Right lobe of liver (tissue), 6 donors: ENCODE data around the gene SLX4IP. TPM values are rescaled to one million over a fixed set of nuclear protein-coding genes. Genes with fewer than 3 reads are reported as not detected.
A peak's percentile ranks its signal among the peaks of the same experiment; 100 is the strongest.

Experiments used
- ATAC-seq, 4 donors: fragments of 200-7000 bp; cut with Tn5 transposase; one replicate each; pipeline ENCODE4 v1.9.1; 2020; ENCODE audit warnings: mild to moderate bottlenecking in 4 of 4, moderate library complexity in 4 of 4
- DNase-seq, 3 donors: peaks; one replicate each; pipeline ENCODE4 v3.0.0-alpha.2; 2020
- H3K27ac ChIP-seq, 3 donors: fragments of 200-600 bp; one replicate each; pipeline ENCODE4 v1.8.0; 2022
- H3K27me3 ChIP-seq, 2 donors: fragments of 200-600 bp; one replicate each; pipeline ENCODE4 v1.8.0; 2022
- H3K36me3 ChIP-seq, 4 donors: fragments of 200-600 bp; sonication (generic) in 1 of 4; one replicate each; pipeline versions ENCODE4 v1.5.1 to v1.8.0; 2017 to 2022; ENCODE audit warnings: control low read depth in 1 of 4
- H3K4me1 ChIP-seq, 4 donors: fragments of 200-600 bp; sonication (generic) in 1 of 4; one replicate each; pipeline versions ENCODE4 v1.5.1 to v1.8.0; 2017 to 2022; ENCODE audit warnings: control low read depth in 1 of 4
- H3K4me3 ChIP-seq, 3 donors: fragments of 200-600 bp; one replicate each; pipeline ENCODE4 v1.8.0; 2022
- H3K9me3 ChIP-seq, 4 donors: fragments of 200-600 bp; sonication (generic) in 1 of 4; one replicate each; pipeline versions ENCODE4 v1.5.1 to v1.8.0; 2017 to 2022; ENCODE audit warnings: control low read depth in 1 of 4
- CTCF ChIP-seq, 4 donors: fragments of 200-600 bp in 3 of 4; fragments of 450-650 bp in 1 of 4; IDR thresholded peaks; one replicate each; pipeline versions ENCODE4 v1.5.1 to v1.8.0; 2016 to 2022; ENCODE audit warnings: antibody characterized with exemption in 4 of 4, mild to moderate bottlenecking in 2 of 4
- POLR2A ChIP-seq: fragments of 450-650 bp; IDR thresholded peaks from one replicate; pipeline ENCODE4 v1.6.1; 2017; ENCODE audit warnings: antibody characterized with exemption, mild to moderate bottlenecking
- WGBS: methylation state at CpG from one replicate; pipeline ENCODE4 v1.1.6; 2018; ENCODE audit warnings: low coverage, low lambda C conversion rate; ENCODE audit not compliant: insufficient coverage; ENCODE audit errors: missing lambda C conversion rate; 5-methylcytosine and 5-hydroxymethylcytosine counted together
- intact Hi-C, 2 donors: fragments of 100-400 bp; cut with DNase I; formaldehyde crosslinking; loops; one replicate each; pipeline versions ENCODE4 v1.11.2 to v1.14.1; 2022
- total RNA-seq, 6 experiments: library from RNA; depleted of rRNA in 2 of 6; stranded (reverse); fragments of >200 nt in 2 of 6; fragmentation: NEBNext Ultra II Directional in 3 of 6; extraction: Animal tissue kit (Norgen Biotek cat#: 25700) in 3 of 6; gene quantifications; one replicate each; pipeline versions ENCODE4 v1.1.0 to v1.2.4, GENCODE V29; 2016 to 2023
- donor health status: DM: no; HTN: yes; CAD: no.
- donor health status: DM: no; HTN: no; CAD: no.
- donor health status: DM: no; HTN: no; CAD: no.
- donor health status: DM: no; HTN: yes; CAD: no.
- donor health status: DM: no; HTN: yes; CAD: no.

SLX4IP gene
- total RNA-seq, 6 experiments from 2014 or later, result 2.0 to 4.0 (median 3.5) TPM

DNA sequence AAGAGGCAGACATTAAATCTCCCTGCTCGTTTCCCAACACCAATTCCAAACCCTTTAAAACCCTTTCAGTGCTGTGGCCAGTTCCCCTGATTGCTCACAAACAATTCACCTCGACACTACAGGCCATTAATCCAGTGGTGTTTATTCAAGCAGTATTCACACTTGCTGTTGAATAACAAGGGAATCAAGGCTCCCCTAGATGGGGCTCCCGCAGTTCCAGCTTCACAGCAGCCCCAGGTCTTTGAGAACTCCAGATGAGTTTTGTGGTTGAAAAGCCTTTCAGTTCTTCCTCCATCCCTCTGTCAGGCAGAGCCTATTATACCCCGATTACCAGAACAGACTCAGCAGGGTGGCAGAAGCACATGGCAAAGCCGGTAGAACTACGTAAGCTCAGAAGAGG, 202.5 kb downstream of the SLX4IP start:
- Histone ChIP-seq H3K4me1 (no peaks in the 10 kb centered on the region), H3K4me3 (no peak overlapping the region), H3K27me3 (no peaks in the 10 kb centered on the region), H3K9me3 (no peaks in the 10 kb centered on the region), H3K36me3 (peaks cover 0 to 7% (median 1%) of the 10 kb centered on the region in 4 donors), H3K27ac (peak overlapping the region in 1 of 3 donors; percentile 22)
- 81% methylated on average over 6 of the region's 6 CpGs for WGBS
- no peak for ATAC-seq
- TF ChIP-seq POLR2A (no peak), CTCF (IDR thresholded peaks at IDR 0.05) (no peak)
- no peak for DNase-seq
- intact Hi-C loops, result no loop called here

- TF ChIP-seq CTCF (IDR thresholded peaks at IDR 0.05) (no peak), POLR2A (no peak)
- Histone ChIP-seq H3K27ac (no peak overlapping the region), H3K27me3 (no peaks in the 10 kb centered on the region), H3K36me3 (peaks cover 0 to 8% (median 1%) of the 10 kb centered on the region in 4 donors), H3K4me1 (no peaks in the 10 kb centered on the region), H3K9me3 (no peaks in the 10 kb centered on the region), H3K4me3 (no peak overlapping the region)
- 88% methylated on average over 6 of the region's 23 CpGs for WGBS
- ATAC-seq (no peak), DNase-seq (no peak)
- intact Hi-C loops, result no loop called here
Observed at GRCh38 chr20:10639077-10639736, 204.1 kb downstream of the SLX4IP start.

- Histone ChIP-seq H3K4me3 (no peak overlapping the region), H3K36me3 (peaks cover 0 to 8% (median 2%) of the 10 kb centered on the region in 4 donors), H3K9me3 (no peaks in the 10 kb centered on the region), H3K27me3 (no peaks in the 10 kb centered on the region), H3K27ac (no peak overlapping the region), H3K4me1 (no peaks in the 10 kb centered on the region)
- DNase-seq, result no peak
- no peak for ATAC-seq
- intact Hi-C loops, result no loop called here
- TF ChIP-seq CTCF (IDR thresholded peaks at IDR 0.05), result no peak
- 89% methylated on average over 11 of the region's 18 CpGs for WGBS
Observed at GRCh38 chr20:10639737-10640556, 204.8 kb downstream of the SLX4IP start.

DNA sequence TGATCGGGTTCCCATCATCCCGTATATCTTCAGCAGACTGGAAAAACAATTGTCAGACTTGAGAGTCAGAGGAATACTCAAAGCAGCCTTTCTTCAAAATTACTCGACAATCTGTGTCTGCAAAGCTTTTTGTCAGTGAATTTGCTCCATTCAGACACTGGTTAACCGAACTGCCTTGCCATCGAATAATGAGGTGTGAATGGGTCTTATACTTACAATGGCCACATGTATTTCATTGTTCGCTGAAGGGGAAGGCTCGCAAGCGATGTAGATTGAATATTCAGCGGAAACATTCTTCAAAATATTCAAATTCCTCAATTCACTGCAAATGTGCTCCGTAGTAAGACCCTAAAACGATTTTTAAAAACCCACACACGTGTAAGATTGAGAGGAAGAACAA, 205.8 kb downstream of the SLX4IP start:
- no peaks in the 10 kb centered on the region for H3K4me1 ChIP-seq
- no peaks in the 10 kb centered on the region for H3K9me3 ChIP-seq
- H3K36me3 ChIP-seq, result peaks cover 0 to 10% (median 4%) of the 10 kb centered on the region in 4 donors
- intact Hi-C loops, result no loop called here
- WGBS, result 83% methylated on average over 11 of the region's 12 CpGs
- ATAC-seq, result no peak
- no peak for DNase-seq
- TF ChIP-seq POLR2A (no peak), CTCF (IDR thresholded peaks at IDR 0.05) (no peak)
- no peaks in the 10 kb centered on the region for H3K27me3 ChIP-seq
- no peak overlapping the region for H3K4me3 ChIP-seq
- no peak overlapping the region for H3K27ac ChIP-seq
